GM23248 (cell line): Measurements from ENCODE around the gene RBP7. TPM values are rescaled to one million over a fixed set of nuclear protein-coding genes. Genes with fewer than 3 reads are reported as not detected.

Source experiments
- DNase-seq: peaks from one replicate; pipeline ENCODE4 v3.0.0-alpha.2; 2015
- H2AFZ ChIP-seq: fragments of 200-600 bp; sonication (generic); 2 replicates; pipeline ENCODE4 v1.6.1; 2016; ENCODE audit warnings: antibody characterized with exemption
- H3F3A ChIP-seq: fragments of 200-600 bp; sonication (generic); 2 replicates; pipeline ENCODE4 v1.6.1; 2016; ENCODE audit warnings: mild to moderate bottlenecking, antibody characterized with exemption, mixed run types; ENCODE audit not compliant: insufficient read depth
- H3K27ac ChIP-seq: fragments of 200-600 bp; sonication (generic); 2 replicates; pipeline ENCODE4 v1.5.1; 2016; ENCODE audit warnings: mild to moderate bottlenecking
- H3K27me3 ChIP-seq: fragments of 200-600 bp; sonication (generic); replicated peaks from 2 replicates; pipeline ENCODE4 v1.6.1; 2016; ENCODE audit warnings: mild to moderate bottlenecking; ENCODE audit not compliant: insufficient read depth
- H3K36me3 ChIP-seq: fragments of 200-600 bp; sonication (generic); 2 replicates; pipeline ENCODE4 v1.6.1; 2016; ENCODE audit warnings: low read depth, mild to moderate bottlenecking
- H3K4me1 ChIP-seq: fragments of 200-600 bp; sonication (generic); 2 replicates; pipeline ENCODE4 v1.6.1; 2016; ENCODE audit warnings: mild to moderate bottlenecking; ENCODE audit not compliant: insufficient read depth
- H3K4me2 ChIP-seq: fragments of 200-600 bp; sonication (generic); one replicate; pipeline ENCODE4 v1.6.1; 2016; ENCODE audit warnings: mild to moderate bottlenecking; ENCODE audit not compliant: unreplicated experiment
- H3K4me3 ChIP-seq: fragments of 200-600 bp; sonication (generic); 2 replicates; pipeline ENCODE4 v1.5.1; 2016; ENCODE audit warnings: mild to moderate bottlenecking
- H3K79me2 ChIP-seq: fragments of 200-600 bp; sonication (generic); 2 replicates; pipeline ENCODE4 v1.6.1; 2016; ENCODE audit warnings: mild to moderate bottlenecking; ENCODE audit not compliant: insufficient read depth
- H3K9ac ChIP-seq: fragments of 200-600 bp; sonication (generic); 2 replicates; pipeline ENCODE4 v1.6.1; 2016; ENCODE audit warnings: mild to moderate bottlenecking
- H3K9me2 ChIP-seq: fragments of 200-600 bp; sonication (generic); 2 replicates; pipeline ENCODE4 v1.6.1; 2016; ENCODE audit warnings: mixed run types, mild to moderate bottlenecking, moderate library complexity; ENCODE audit not compliant: insufficient read depth
- H3K9me3 ChIP-seq: fragments of 200-600 bp; sonication (generic); one replicate; pipeline ENCODE4 v1.6.1; 2017; ENCODE audit warnings: low read depth
- H4K20me1 ChIP-seq: fragments of 200-600 bp; sonication (generic); 2 replicates; pipeline ENCODE4 v1.6.0; 2016; ENCODE audit not compliant: insufficient read depth
- EZH2 ChIP-seq: fragments of 200-600 bp; sonication (generic); IDR thresholded peaks from 2 replicates; pipeline ENCODE4 v1.6.1; 2018; ENCODE audit warnings: antibody characterized with exemption, mild to moderate bottlenecking; ENCODE audit not compliant: insufficient read depth, poor library complexity, severe bottlenecking
- EZH2phosphoT487 ChIP-seq: fragments of 200-600 bp; sonication (generic); IDR thresholded peaks from 2 replicates; pipeline ENCODE4 v1.6.1; 2018; ENCODE audit warnings: antibody characterized with exemption, moderate library complexity, mild to moderate bottlenecking, low read depth; ENCODE audit not compliant: insufficient read depth
- WGBS, 2 experiments: methylation state at CpG; one replicate each; pipeline ENCODE4 v1.1.6; 2015 to 2017; ENCODE audit warnings: low lambda C conversion rate in 2 of 2, low coverage in 1 of 2; ENCODE audit errors: missing lambda C conversion rate in 2 of 2; 5-methylcytosine and 5-hydroxymethylcytosine counted together
- in situ Hi-C: fragments of 300-500 bp; cut with MboI; formaldehyde crosslinking; loops from 2 replicates; pipeline ENCODE4 v1.15.0; 2020
- polyA plus RNA-seq: library from polyadenylated mRNA; unstranded; fragments of >200 nt; fragmentation: Nextera tagmentation; extraction: Ambion mirVana; gene quantifications from 2 replicates; pipeline ENCODE4 v1.2.1, GENCODE V29; 2016
- total RNA-seq: library from RNA; depleted of rRNA; stranded (reverse); fragments of >200 nt; shearing (Covaris generic); gene quantifications from 2 replicates; pipeline ENCODE4 v1.2.3, GENCODE V29; 2014

The RBP7 gene
- total and polyA plus RNA-seq, 2 experiments from 2014 or later, result not detected

GRCh38 chr1:10046356-10047085 is 49.5 kb downstream of the RBP7 start:
- Histone ChIP-seq H3K27me3 (no peaks in the 10 kb centered on the region), H3K4me1 (peaks cover 13% of the 10 kb centered on the region; the same call in 1 of the 2 replicates), H3K9me3 (no peaks in the 10 kb centered on the region), H3F3A (0 out of 2 replicates have a peak, but pooled peaks cover 6% of the 10 kb centered on the region), H3K36me3 (no peaks in the 10 kb centered on the region), H3K4me3 (no peak overlapping the region), H3K9me2 (no peaks in the 10 kb centered on the region), H2AFZ (no peak overlapping the region), H3K27ac (peak overlapping the region; percentile 24), H3K4me2 (no peak overlapping the region), H3K9ac (no peak overlapping the region), H3K79me2 (peaks cover 100% of the 10 kb centered on the region), H4K20me1 (0 out of 2 replicates have a peak, but pooled peaks cover 6% of the 10 kb centered on the region)
- in situ Hi-C loops, result no loop called here
- DNase-seq, result peak; percentile 56
- TF ChIP-seq EZH2phosphoT487 (no peak), EZH2 (no peak)
- 44% methylated on average over 8 of the region's 8 CpGs for WGBS, 2 experiments

GRCh38 chr1:10048601-10049000 is 51.6 kb downstream of the RBP7 start:
- Histone ChIP-seq H3K36me3 (no peaks in the 10 kb centered on the region), H3K79me2 (peaks cover 100% of the 10 kb centered on the region), H3K4me3 (no peak overlapping the region), H3F3A (0 out of 2 replicates have a peak, but pooled peaks cover 6% of the 10 kb centered on the region), H2AFZ (no peak overlapping the region), H3K27me3 (no peaks in the 10 kb centered on the region), H3K27ac (no peak overlapping the region), H4K20me1 (peaks cover 11% of the 10 kb centered on the region; the same call in 1 of the 2 replicates), H3K4me1 (peaks cover 13% of the 10 kb centered on the region; the same call in 1 of the 2 replicates), H3K4me2 (no peak overlapping the region), H3K9me2 (no peaks in the 10 kb centered on the region), H3K9ac (no peak overlapping the region), H3K9me3 (no peaks in the 10 kb centered on the region)
- WGBS, 2 experiments, result 98 to 99% methylated on average over 3 of the region's 3 CpGs
- in situ Hi-C loops, result no loop called here
- TF ChIP-seq EZH2, result no peak
- no peak for TF ChIP-seq EZH2phosphoT487
- DNase-seq, result no peak

- H3K4me2 ChIP-seq, result no peak overlapping the region
- H3K4me3 ChIP-seq, result no peak overlapping the region
- H3K27me3 ChIP-seq, result no peaks in the 10 kb centered on the region
- H3K4me1 ChIP-seq, result peaks cover 13% of the 10 kb centered on the region; the same call in 1 of the 2 replicates
- peaks cover 11% of the 10 kb centered on the region; the same call in 1 of the 2 replicates for H4K20me1 ChIP-seq
- no peaks in the 10 kb centered on the region for H3K36me3 ChIP-seq
- in situ Hi-C loops, result no loop called here
- TF ChIP-seq EZH2phosphoT487 (no peak), EZH2 (no peak)
- no peaks in the 10 kb centered on the region for H3K9me2 ChIP-seq
- no peak overlapping the region for H2AFZ ChIP-seq
- peaks cover 10% of the 10 kb centered on the region; the same call in 1 of the 2 replicates for H3F3A ChIP-seq
- WGBS, 2 experiments, result 46 to 49% methylated on average over 3 of the region's 3 CpGs
- no peak for DNase-seq
- peaks cover 100% of the 10 kb centered on the region for H3K79me2 ChIP-seq
- no peak overlapping the region for H3K9ac ChIP-seq
- no peaks in the 10 kb centered on the region for H3K9me3 ChIP-seq
- no peak overlapping the region for H3K27ac ChIP-seq
These were observed 53.6 kb downstream of the RBP7 start for GRCh38 chr1:10050611-10051010.

- in situ Hi-C loops, result no loop called here
- no peak overlapping the region for H3K27ac ChIP-seq
- H3F3A ChIP-seq, result peaks cover 17% of the 10 kb centered on the region
- H3K4me3 ChIP-seq, result no peak overlapping the region
- H2AFZ ChIP-seq, result no peak overlapping the region
- no peaks in the 10 kb centered on the region for H3K9me2 ChIP-seq
- no peaks in the 10 kb centered on the region for H3K36me3 ChIP-seq
- no peaks in the 10 kb centered on the region for H3K9me3 ChIP-seq
- no peaks in the 10 kb centered on the region for H3K27me3 ChIP-seq
- peaks cover 10% of the 10 kb centered on the region; the same call in 1 of the 2 replicates for H4K20me1 ChIP-seq
- H3K4me1 ChIP-seq, result peaks cover 13% of the 10 kb centered on the region
- peaks cover 96% of the 10 kb centered on the region for H3K79me2 ChIP-seq
- H3K4me2 ChIP-seq, result no peak overlapping the region
- H3K9ac ChIP-seq, result no peak overlapping the region
- DNase-seq, result no peak
- TF ChIP-seq EZH2phosphoT487, result no peak
- TF ChIP-seq EZH2, result no peak
- whole genome bisulfite sequencing, 2 experiments, result 100% methylated on average over 1 of the region's 1 CpG
These were observed 54.6 kb downstream of the RBP7 start for GRCh38 chr1:10051656-10052055.
